ENCODE results near the gene OR56A3.

The OR56A3 gene

GRCh38 chr11:5941951-5942350, at the start of gene OR56A3:
Gene OR56A3, plus strand, starts transcription at chr11:5942251. Its CDS starts 5,096 bp downstream, at chr11:5947347.
- no peak for TF ChIP-seq CTCF (IDR thresholded peaks at IDR 0.05; ENCODE audit: insufficient read depth, missing control alignments)
- no peak for FAIRE-seq
- DNase-seq (ENCODE audit: insufficient read length, low spot score), result no peak

GRCh38 chr11:5892908-5893307, 49.1 kb upstream of the OR56A3 start, which contains the start of gene OR52E5:
Gene OR52E5, plus strand, starts transcription at chr11:5893208. Its CDS starts 7,569 bp downstream, at chr11:5900777.
- no peak for TF ChIP-seq CTCF (IDR thresholded peaks at IDR 0.05; ENCODE audit: insufficient read depth, missing control alignments)
- DNase-seq (ENCODE audit: insufficient read length, low spot score), result no peak
- no peak for FAIRE-seq

GRCh38 chr11:5899534-5899933, 42.5 kb upstream of the OR56A3 start:
- TF ChIP-seq CTCF (IDR thresholded peaks at IDR 0.05; ENCODE audit: insufficient read depth, missing control alignments), result no peak
- FAIRE-seq (no peak), DNase-seq (ENCODE audit: insufficient read length, low spot score) (no peak)

- DNase-seq (ENCODE audit: insufficient read length, low spot score) (no peak), FAIRE-seq (no peak)
- TF ChIP-seq CTCF (IDR thresholded peaks at IDR 0.05; ENCODE audit: insufficient read depth, missing control alignments), result no peak
Measured at GRCh38 chr11:5910540-5910939, 31.5 kb upstream of the OR56A3 start.

DNA sequence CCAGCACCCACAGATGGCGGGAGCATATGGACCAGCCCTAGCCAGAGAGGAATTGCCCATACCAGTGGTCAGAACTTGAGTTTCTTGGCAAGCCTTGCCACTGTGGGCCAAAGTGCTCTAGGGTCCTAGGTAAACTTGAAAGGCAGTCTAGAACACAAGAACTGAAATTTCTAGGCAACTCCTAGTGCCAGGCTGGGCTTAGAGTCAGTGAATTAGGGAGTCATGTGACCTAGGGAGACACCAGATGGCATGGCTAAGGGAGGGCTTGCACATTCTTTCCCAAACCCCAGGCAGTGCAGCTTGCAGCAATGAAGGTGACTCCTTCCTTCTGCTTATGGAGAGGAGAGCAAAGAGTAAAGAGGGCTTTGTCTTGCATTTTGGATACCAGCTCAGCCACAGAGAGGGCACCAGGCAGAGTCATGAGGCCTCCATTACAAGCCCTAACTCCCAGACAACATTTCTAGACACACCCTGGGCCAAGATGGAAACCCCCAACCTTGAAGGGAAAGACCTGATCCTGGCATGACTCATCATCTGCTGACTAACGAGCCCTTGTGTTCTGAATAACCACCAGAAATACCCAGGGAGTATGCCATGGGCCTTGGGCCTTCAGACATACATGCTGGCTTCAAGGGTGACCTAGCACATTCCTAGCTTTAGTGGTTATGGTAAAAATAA, 19.2 kb upstream of the OR56A3 start:
- no peak for DNase-seq (ENCODE audit: insufficient read length, low spot score)
- no peak for FAIRE-seq
- TF ChIP-seq CTCF (IDR thresholded peaks at IDR 0.05; ENCODE audit: insufficient read depth, missing control alignments), result no peak

GRCh38 chr11:5923427-5923776, 18.6 kb upstream of the OR56A3 start:
- FAIRE-seq (no peak), DNase-seq (ENCODE audit: insufficient read length, low spot score) (no peak)
- TF ChIP-seq CTCF (IDR thresholded peaks at IDR 0.05; ENCODE audit: insufficient read depth, missing control alignments), result no peak

GRCh38 chr11:5923794-5924193, 18.3 kb upstream of the OR56A3 start:
- DNase-seq (ENCODE audit: insufficient read length, low spot score) (no peak), FAIRE-seq (no peak)
- TF ChIP-seq CTCF (IDR thresholded peaks at IDR 0.05; ENCODE audit: insufficient read depth, missing control alignments), result no peak
